H1 (cell line): Measurements from ENCODE around the gene PTPRH. TPM values are rescaled to one million over a fixed set of nuclear protein-coding genes. Genes with fewer than 3 reads are reported as not detected.

Experiments
- CTCF ChIA-PET: fragments of 300-600 bp; sonication (Branson Sonifier 250); formaldehyde crosslinking; loops from one replicate; lab custom pipeline; 2021; ENCODE audit not compliant: partially characterized antibody; lab: Charles Lee
- POLR2A ChIA-PET: fragments of 300-600 bp; sonication (Branson Sonifier 250); formaldehyde crosslinking; loops from one replicate; lab custom pipeline; 2021; ENCODE audit warnings: inconsistent platforms; ENCODE audit not compliant: partially characterized antibody; lab: Charles Lee
- DNase-seq, 2 experiments: peaks; one replicate each; pipeline versions ENCODE4 v3.0.0 to v3.0.0-alpha.2; 2010 to 2022; ENCODE audit warnings: low spot score in 2 of 2, low read depth in 1 of 2, mixed read lengths in 1 of 2
- FAIRE-seq: peaks from 2 replicates; lab custom pipeline; 2011; peaks lifted over from hg19 to GRCh38; lab: Jason Lieb, UNC
- H2AFZ ChIP-seq: 2 replicates; pipeline ENCODE4 v1.8.1; 2012; ENCODE audit warnings: low read length, inconsistent platforms
- H2AK5ac ChIP-seq: 2 replicates; pipeline ENCODE4 v1.6.1; 2013; ENCODE audit warnings: low read depth, low read length
- H2BK120ac ChIP-seq: replicated peaks from 2 replicates; pipeline ENCODE3; 2013; ENCODE audit warnings: low read depth, low read length, inconsistent platforms
- H2BK12ac ChIP-seq: 2 replicates; pipeline ENCODE4 v1.6.1; 2013; ENCODE audit warnings: low read depth, low read length
- H2BK15ac ChIP-seq: 2 replicates; pipeline ENCODE4 v1.6.1; 2013; ENCODE audit warnings: low read length
- H2BK20ac ChIP-seq: 2 replicates; pipeline ENCODE4 v1.6.1; 2013; ENCODE audit warnings: low read length
- H2BK5ac ChIP-seq: 2 replicates; pipeline ENCODE4 v1.6.1; 2013; ENCODE audit warnings: low read depth, low read length
- H3K14ac ChIP-seq: 2 replicates; pipeline ENCODE4 v1.6.1; 2013; ENCODE audit warnings: inconsistent platforms; ENCODE audit not compliant: insufficient read length
- H3K18ac ChIP-seq: 2 replicates; pipeline ENCODE4 v1.6.1; 2013; ENCODE audit warnings: low read length; ENCODE audit errors: extremely low read depth
- H3K23ac ChIP-seq: 2 replicates; pipeline ENCODE4 v1.6.1; 2013; ENCODE audit warnings: inconsistent platforms; ENCODE audit not compliant: insufficient read length
- H3K23me2 ChIP-seq: 2 replicates; pipeline ENCODE4 v1.6.1; 2013; ENCODE audit warnings: low read depth, low read length
- H3K27ac ChIP-seq: 2 replicates; pipeline ENCODE4 v1.6.1; 2011; ENCODE audit warnings: low read depth, low read length, inconsistent platforms
- H3K27me3 ChIP-seq, 4 experiments: replicated peaks in 1 of 4; 1 replicate in 1 of 4; 2 replicates in 3 of 4; pipeline versions ENCODE4 v1.6.1 to v1.8.1; 2011 to 2013; ENCODE audit warnings: low read length in 3 of 4, mild to moderate bottlenecking in 3 of 4, inconsistent platforms in 2 of 4, mixed read lengths in 2 of 4, moderate library complexity in 1 of 4; ENCODE audit not compliant: control insufficient read depth in 3 of 4, insufficient read depth in 3 of 4; ENCODE audit errors: extremely low read depth in 1 of 4
- H3K36me3 ChIP-seq, 4 experiments: 2 replicates each; pipeline versions ENCODE4 v1.6.1 to v1.8.1; 2011 to 2013; ENCODE audit warnings: mild to moderate bottlenecking in 4 of 4, low read length in 3 of 4, moderate library complexity in 2 of 4, control low read depth in 1 of 4, inconsistent platforms in 1 of 4; ENCODE audit not compliant: insufficient read depth in 4 of 4, control insufficient read depth in 2 of 4
- H3K4ac ChIP-seq: replicated peaks from 2 replicates; pipeline ENCODE3; 2013; ENCODE audit warnings: low read length, low read depth, mixed read lengths, inconsistent platforms; ENCODE audit not compliant: insufficient read length
- H3K4me1 ChIP-seq, 4 experiments: replicated peaks in 1 of 4; 1 replicate in 1 of 4; 2 replicates in 3 of 4; pipeline versions ENCODE4 v1.6.1 to v1.8.1; 2011 to 2013; ENCODE audit warnings: low read length in 3 of 4, inconsistent platforms in 2 of 4, mixed read lengths in 1 of 4; ENCODE audit not compliant: insufficient read depth in 4 of 4, control insufficient read depth in 3 of 4
- H3K4me2 ChIP-seq, 2 experiments: 2 replicates each; pipeline versions ENCODE4 v1.6.1 to v1.8.1; 2011 to 2013; ENCODE audit warnings: low read depth in 2 of 2, low read length in 2 of 2, control low read depth in 1 of 2, inconsistent platforms in 1 of 2, mild to moderate bottlenecking in 1 of 2; ENCODE audit not compliant: insufficient read depth in 1 of 2
- H3K4me3 ChIP-seq, 4 experiments: fragments of 200-600, 300-600 bp in 1 of 4; sonication (generic), shearing (Covaris generic), sonication (Bioruptor Twin) in 1 of 4; 2 replicates each; pipeline versions ENCODE4 v1.5.1 to v1.8.1; 2011 to 2016; ENCODE audit warnings: low read length in 4 of 4, low read depth in 3 of 4, control low read depth in 2 of 4, inconsistent platforms in 2 of 4, mild to moderate bottlenecking in 2 of 4, mixed read lengths in 1 of 4, moderate library complexity in 1 of 4; ENCODE audit not compliant: insufficient read depth in 2 of 4; ENCODE audit errors: extremely low read depth in 1 of 4
- H3K56ac ChIP-seq: replicated peaks from 2 replicates; pipeline ENCODE3; 2013; ENCODE audit warnings: low read depth, mild to moderate bottlenecking, mixed read lengths, low read length, inconsistent platforms; ENCODE audit not compliant: insufficient read length
- H3K79me1 ChIP-seq: 2 replicates; pipeline ENCODE4 v1.6.1; 2013; ENCODE audit warnings: low read depth, low read length, control low read depth
- H3K79me2 ChIP-seq, 2 experiments: 2 replicates each; pipeline versions ENCODE4 v1.6.1 to v1.8.1; 2012 to 2013; ENCODE audit warnings: low read length in 2 of 2, mild to moderate bottlenecking in 2 of 2, inconsistent platforms in 1 of 2; ENCODE audit not compliant: insufficient read depth in 2 of 2, control insufficient read depth in 1 of 2
- H3K9ac ChIP-seq, 4 experiments: replicated peaks in 1 of 4; 1 replicate in 1 of 4; 2 replicates in 3 of 4; pipeline versions ENCODE4 v1.6.1 to v1.8.1; 2011 to 2013; ENCODE audit warnings: low read depth in 3 of 4, low read length in 3 of 4, control low read depth in 2 of 4, mild to moderate bottlenecking in 2 of 4, moderate library complexity in 2 of 4, inconsistent platforms in 1 of 4; ENCODE audit errors: extremely low read depth in 1 of 4
- H3K9me3 ChIP-seq, 2 experiments: 2 replicates each; pipeline versions ENCODE4 v1.6.1 to v1.8.1; 2012 to 2013; ENCODE audit warnings: mild to moderate bottlenecking in 2 of 2, moderate library complexity in 2 of 2, control low read depth in 1 of 2, inconsistent platforms in 1 of 2, low read depth in 1 of 2, low read length in 1 of 2, mixed read lengths in 1 of 2; ENCODE audit not compliant: insufficient read depth in 2 of 2
- H4K20me1 ChIP-seq, 2 experiments: replicated peaks in 1 of 2; 2 replicates each; pipeline versions ENCODE3 to v1.8.1; 2011 to 2013; ENCODE audit warnings: inconsistent platforms in 2 of 2, low read length in 2 of 2, mild to moderate bottlenecking in 1 of 2; ENCODE audit not compliant: insufficient read depth in 2 of 2, control insufficient read depth in 1 of 2
- H4K5ac ChIP-seq: 2 replicates; pipeline ENCODE4 v1.6.1; 2013; ENCODE audit warnings: low read length, low read depth, mixed read lengths, inconsistent platforms; ENCODE audit not compliant: insufficient read length
- H4K8ac ChIP-seq: 2 replicates; pipeline ENCODE4 v1.8.0; 2013; ENCODE audit warnings: mild to moderate bottlenecking, moderate library complexity, low read length, inconsistent platforms; ENCODE audit not compliant: insufficient read depth; ENCODE audit errors: extremely low read depth
- H4K91ac ChIP-seq: replicated peaks from 2 replicates; pipeline ENCODE3; 2013; ENCODE audit warnings: low read length, mixed read lengths, inconsistent platforms; ENCODE audit not compliant: insufficient read length
- ATF3 ChIP-seq: IDR thresholded peaks from 2 replicates; pipeline ENCODE4 v1.6.1; 2011; ENCODE audit warnings: low read depth, mild to moderate bottlenecking, low read length; ENCODE audit not compliant: insufficient read depth
- CHD1 ChIP-seq: IDR thresholded peaks from 2 replicates; pipeline ENCODE4 v1.6.1; 2012; ENCODE audit warnings: low read depth, low read length, improper control_type of control experiment
- FOSL1 ChIP-seq: IDR thresholded peaks from 2 replicates; pipeline ENCODE4 v1.6.1; 2011; ENCODE audit warnings: mild to moderate bottlenecking, low read depth, low read length, moderate library complexity; ENCODE audit not compliant: insufficient read depth
- JUN ChIP-seq: IDR thresholded peaks from 2 replicates; pipeline ENCODE4 v1.6.1; 2011; ENCODE audit warnings: low read depth, mild to moderate bottlenecking, improper control_type of control experiment, low read length
- JUND ChIP-seq: IDR thresholded peaks from 2 replicates; pipeline ENCODE4 v1.6.1; 2011; ENCODE audit warnings: mild to moderate bottlenecking, improper control_type of control experiment, low read length
- MAX ChIP-seq: IDR thresholded peaks from 2 replicates; pipeline ENCODE4 v1.6.1; 2012; ENCODE audit warnings: inconsistent platforms
- PHF8 ChIP-seq: fragments of 200-600 bp; sonication (generic); conservative IDR thresholded peaks from 2 replicates; pipeline ENCODE4 v1.7.1; 2012; ENCODE audit warnings: low read depth, mild to moderate bottlenecking, inconsistent platforms, low read length, moderate library complexity
- POLR2AphosphoS5 ChIP-seq: IDR thresholded peaks from 2 replicates; pipeline ENCODE4 v1.6.1; 2011; ENCODE audit warnings: low read depth, low read length
- RNF2 ChIP-seq: fragments of 200-900, 300-1000 bp; sonication (generic); IDR thresholded peaks from 2 replicates; pipeline ENCODE4 v1.7.1; 2016; ENCODE audit warnings: borderline replicate concordance, low read depth, mild to moderate bottlenecking, antibody characterized with exemption, low read length; ENCODE audit not compliant: poor library complexity, severe bottlenecking; ENCODE audit errors: missing control alignments
- SIX5 ChIP-seq: IDR thresholded peaks from 2 replicates; pipeline ENCODE4 v1.6.1; 2011; ENCODE audit warnings: mild to moderate bottlenecking, low read depth, low read length
- SUZ12 ChIP-seq: fragments of 200-600 bp; sonication (generic); IDR thresholded peaks from 2 replicates; pipeline ENCODE4 v1.6.1; 2012; ENCODE audit warnings: mild to moderate bottlenecking, inconsistent platforms, low read length, moderate library complexity, mixed read lengths
- TBP ChIP-seq: IDR thresholded peaks from 2 replicates; pipeline ENCODE4 v1.6.1; 2011; ENCODE audit warnings: low read depth, low read length, improper control_type of control experiment
- whole genome bisulfite sequencing, 2 experiments: shearing (Covaris generic) in 1 of 2; methylation state at CpG; one replicate each; pipeline versions ENCODE4 v1.1.6 to v1.1.7; 2013 to 2015; ENCODE audit warnings: low lambda C conversion rate in 2 of 2, mixed read lengths in 2 of 2, inconsistent platforms in 1 of 2, low coverage in 1 of 2, missing lambda C conversion rate in 1 of 2; ENCODE audit not compliant: insufficient replicate concordance in 2 of 2, insufficient coverage in 1 of 2, insufficient read length in 1 of 2; ENCODE audit errors: extremely low coverage in 1 of 2, missing lambda C conversion rate in 1 of 2; 5-methylcytosine and 5-hydroxymethylcytosine counted together
- polyA plus RNA-seq, 7 experiments: library from polyadenylated mRNA; depleted of rRNA in 3 of 7; stranded (reverse) in 5 of 7; unstranded in 2 of 7; fragments of >200 nt in 5 of 7; fragments of 200-250 nt in 2 of 7; gene quantifications; 1 replicate in 5 of 7; 2 replicates in 1 of 7; 4 replicates in 1 of 7; pipeline versions ENCODE4 v1.2.1 to v1.2.3, GENCODE V29; 2011 to 2013; ENCODE audit warnings: missing spikeins in 2 of 7, mixed read lengths in 2 of 7
- total RNA-seq: library from RNA; stranded (reverse); fragmentation: NEBNext Ultra II Directional; extraction: Animal tissue kit (Norgen Biotek cat#: 25700); gene quantifications from 2 replicates; pipeline ENCODE4 v1.2.1, GENCODE V29; 2021

Gene PTPRH
- total and polyA plus RNA-seq, 2 of the 8 experiments (the other 6 are each of a cell fraction or from before 2014, with no cell fraction given): 0.30 to 0.39 TPM

GRCh38 chr19:55223291-55224037 is 14.2 kb upstream of the PTPRH start:
- Histone ChIP-seq H3K27me3 (no peaks in the 10 kb centered on the region), H2BK5ac (peak overlapping the region; percentile 83), H3K14ac (no peak overlapping the region), H4K8ac (no peak overlapping the region; the same call in 1 of the 2 replicates), H4K91ac (no peak overlapping the region), H2BK120ac (no peak overlapping the region), H3K4me1 (no peaks in the 10 kb centered on the region), H3K4me2 (no peak overlapping the region), H2AFZ (no peak overlapping the region), H4K20me1 (peaks cover 3 to 9% of the 10 kb centered on the region in 2 experiments), H3K18ac (no peak overlapping the region), H3K9ac (no peak overlapping the region), H3K9me3 (peaks cover 4 to 6% of the 10 kb centered on the region in 2 experiments; a peak in 3 of 4 replicates), H3K79me2 (no peaks in the 10 kb centered on the region), H2BK20ac (no peak overlapping the region), H3K36me3 (no peaks in the 10 kb centered on the region), H3K23me2 (no peaks in the 10 kb centered on the region), H2BK12ac (no peak overlapping the region), H3K56ac (no peak overlapping the region), H3K27ac (no peak overlapping the region), H3K23ac (no peak overlapping the region), H2BK15ac (no peak overlapping the region), H4K5ac (no peak overlapping the region), H3K4me3 (no peak overlapping the region), H3K4ac (no peak overlapping the region), H3K79me1 (no peaks in the 10 kb centered on the region), H2AK5ac (no peak overlapping the region)
- FAIRE-seq (no peak), DNase-seq (no peak)
- POLR2A ChIA-PET: interaction anchor here (0.6 kb wide), 1 partner anchor 247 kb away, joined by 3 read pairs; no protein-coding TSS in a partner anchor
- 94% methylated on average over 17 of the region's 17 CpGs; no CpG with 5 or more reads in 1 of the 2 experiments for WGBS, 2 experiments
- CTCF ChIA-PET: no interaction called here
- TF ChIP-seq MAX (no peak), SUZ12 (no peak), CHD1 (no peak), ATF3 (no peak), POLR2AphosphoS5 (no peak), JUN (no peak), FOSL1 (no peak), TBP (no peak), JUND (no peak), PHF8 (no peak), RNF2 (no peak), SIX5 (no peak)
